ENCODE results near the gene USP54.
"Not testable (repeated sequence)": the region's sequence is repeated elsewhere in the genome, so short reads cannot be mapped to it uniquely, and the experiment has no call there.

The USP54 gene

GRCh38 chr10:73589563-73590126, 1.5 kb downstream of the USP54 start:
- DNase-seq: no peak

GRCh38 chr10:73588656-73589055, 2.5 kb downstream of the USP54 start:
- DNase-seq: no peak

- DNase-seq: peak; percentile 89
Measured at GRCh38 chr10:73586583-73586984, 4.6 kb downstream of the USP54 start.

- peak; percentile 42 for DNase-seq
Measured at GRCh38 chr10:73585327-73585726, 5.8 kb downstream of the USP54 start.

GRCh38 chr10:73584737-73585136, 6.4 kb downstream of the USP54 start:
- DNase-seq: peak; percentile 53

GRCh38 chr10:73581918-73582317, 9.2 kb downstream of the USP54 start:
- no peak for DNase-seq

- not testable (repeated sequence) for DNase-seq
Measured at GRCh38 chr10:73578927-73579326, 12.2 kb downstream of the USP54 start.

GRCh38 chr10:73577788-73578187, 13.4 kb downstream of the USP54 start:
- peak; percentile 34 for DNase-seq

GRCh38 chr10:73576890-73577591, 14.1 kb downstream of the USP54 start:
- DNase-seq: peak; percentile 9

- DNase-seq: peak; percentile 75
Measured at GRCh38 chr10:73576178-73576889, 14.8 kb downstream of the USP54 start.

GRCh38 chr10:73567025-73567424, 24.1 kb downstream of the USP54 start:
- DNase-seq: peak; percentile 32

GRCh38 chr10:73561192-73561591, 29.9 kb downstream of the USP54 start:
- no peak for DNase-seq

GRCh38 chr10:73559590-73559989, 31.6 kb downstream of the USP54 start:
- DNase-seq: peak; percentile 47

- DNase-seq: no peak
Measured at GRCh38 chr10:73556855-73557254, 34.3 kb downstream of the USP54 start.

GRCh38 chr10:73554721-73555120, 36.4 kb downstream of the USP54 start:
- no peak for DNase-seq

- no peak for DNase-seq
Measured at GRCh38 chr10:73553761-73554160, 37.4 kb downstream of the USP54 start.

- no peak for DNase-seq
Measured at GRCh38 chr10:73552819-73553715, 38.1 kb downstream of the USP54 start.

GRCh38 chr10:73551515-73551914, 39.6 kb downstream of the USP54 start:
- no peak for DNase-seq

- no peak for DNase-seq
Measured at GRCh38 chr10:73545357-73545756, 45.8 kb downstream of the USP54 start.

GRCh38 chr10:73537709-73538108, 53.4 kb downstream of the USP54 start:
- no peak for DNase-seq

GRCh38 chr10:73537288-73537687, 53.9 kb downstream of the USP54 start:
- DNase-seq: no peak

- DNase-seq: no peak
Measured at GRCh38 chr10:73534857-73535256, 56.3 kb downstream of the USP54 start.

Data from fibroblast of skin of right quadriceps (primary cell).